Aortic smooth muscle cell (primary cell): ENCODE results near the gene ASIC2. TPM values are rescaled to one million over a fixed set of nuclear protein-coding genes. Genes with fewer than 3 reads are reported as not detected.

ENCODE experiments used
- total RNA-seq: library from RNA; depleted of rRNA; stranded (reverse); fragments of >200 nt; gene quantifications from 2 replicates; pipeline ENCODE4 v1.2.3, GENCODE V29; 2014

The ASIC2 gene
- 0.12 and 0.13 TPM in 2 replicates for total RNA-seq

DNA sequence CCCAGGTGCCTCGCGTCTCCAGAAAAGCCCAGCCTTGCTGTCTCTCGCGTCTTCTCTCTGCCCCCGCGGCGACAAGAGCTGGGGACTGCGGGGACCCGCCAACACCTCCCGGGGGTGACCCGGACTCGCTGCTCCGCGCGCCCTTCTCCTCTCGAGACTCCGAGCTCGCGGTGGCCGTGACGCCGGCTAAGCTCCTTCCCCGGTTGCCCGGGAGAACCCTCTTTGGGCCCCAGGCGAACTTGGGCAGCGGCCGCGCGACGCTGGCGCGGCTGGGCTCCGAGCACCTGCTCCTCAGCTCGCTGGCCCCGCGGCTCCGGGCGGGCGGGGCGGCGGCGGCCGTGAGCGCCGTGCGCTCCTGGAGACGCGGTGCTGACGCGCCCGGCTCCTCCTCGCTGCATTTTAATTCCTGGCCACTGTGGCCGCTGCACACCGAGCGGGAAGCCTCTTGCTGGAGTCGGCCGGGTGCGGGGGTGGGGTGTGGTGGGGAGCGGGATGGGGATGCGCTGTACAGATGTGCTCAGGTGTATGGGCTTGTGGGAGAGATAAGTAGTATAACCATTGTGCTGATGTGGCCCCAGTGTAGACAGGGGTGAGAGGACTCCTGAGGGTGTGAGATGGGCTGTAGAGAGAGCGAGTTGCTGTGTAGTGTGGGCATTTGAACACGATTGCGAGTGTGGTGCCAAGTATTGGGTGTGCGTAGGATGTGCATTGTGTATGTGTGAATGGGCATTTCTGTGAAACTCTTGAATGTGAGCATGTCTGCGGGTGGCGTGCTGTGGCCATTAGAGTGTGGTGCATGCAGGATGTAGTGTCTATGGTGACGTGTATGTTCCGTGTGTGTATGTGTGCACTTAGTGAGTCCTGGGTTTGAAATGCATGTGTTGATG lies at the start of gene ASIC2:
ASIC2 (minus strand) TSS at position 315 of the 887 bp plus-strand sequence.

